GM18951 (cell line): ENCODE data around the gene ADGRG6.

ENCODE experiments used
- POLR2A ChIP-seq: IDR thresholded peaks from 4 replicates; pipeline ENCODE4 v1.6.1; 2011; ENCODE audit warnings: mild to moderate bottlenecking; ENCODE audit not compliant: insufficient read length, insufficient read depth; ENCODE audit errors: extremely low read depth
- in situ Hi-C: fragments of 300-500 bp; cut with MboI; formaldehyde crosslinking; loops from one replicate; pipeline ENCODE4 v1.12.0; 2022; ENCODE audit warnings: low sequenced_read_pairs, mixed read lengths, inconsistent platforms; ENCODE audit not compliant: unreplicated experiment

Gene ADGRG6

GRCh38 chr6:142482974-142483373 is 181.2 kb downstream of the ADGRG6 start:
- in situ Hi-C loops = no loop called here
- TF ChIP-seq POLR2A = no peak

GRCh38 chr6:142485256-142485655 is 183.4 kb downstream of the ADGRG6 start:
- in situ Hi-C loops = no loop called here
- no peak for TF ChIP-seq POLR2A

- in situ Hi-C loops = no loop called here
- TF ChIP-seq POLR2A = no peak
These were observed 188.2 kb downstream of the ADGRG6 start for GRCh38 chr6:142489722-142490610.
